ENCODE measurements around the gene ICE1. TPM values are rescaled to one million over a fixed set of nuclear protein-coding genes. Genes with fewer than 3 reads are reported as not detected.

ICE1 gene
- total and polyA plus RNA-seq, 2 donors from 2014 or later, result 6.7 to 32.8 TPM

- Histone ChIP-seq H3K36me3 (ENCODE audit: control insufficient read depth in 2 of 3, insufficient read depth in 3 of 3, low read length in 3 of 3) (no peaks in the 10 kb centered on the region), H3K27me3 (ENCODE audit: control insufficient read depth, insufficient read depth, low read length) (no peaks in the 10 kb centered on the region), H3K9ac (ENCODE audit: low read length in 3 of 3) (no peak overlapping the region), H3K4me3 (ENCODE audit: low read length in 3 of 3) (no peak overlapping the region), H3K4me1 (ENCODE audit: control insufficient read depth in 2 of 3, insufficient read depth in 2 of 3, low read depth in 1 of 3, low read length in 3 of 3) (no peaks in the 10 kb centered on the region), H3K27ac (ENCODE audit: low read depth in 2 of 2, low read length in 2 of 2) (no peak overlapping the region), H3K9me3 (ENCODE audit: control insufficient read depth in 2 of 3, insufficient read depth in 1 of 3, low read length in 3 of 3) (peaks cover 0 to 6% (median 0%) of the 10 kb centered on the region in 3 donors)
- intact Hi-C loops (cut with DNase I), result no loop called here
- FAIRE-seq, result no peak
- DNase-seq, result no peak
- TF ChIP-seq CTCF (IDR thresholded peaks at IDR 0.05; ENCODE audit: borderline replicate concordance, extremely low read depth, insufficient read depth), result no peak
Observed at GRCh38 chr5:5504325-5504724, 81.8 kb downstream of the ICE1 start.

- TF ChIP-seq CTCF (IDR thresholded peaks at IDR 0.05; ENCODE audit: borderline replicate concordance, extremely low read depth, insufficient read depth), result no peak
- intact Hi-C loops (cut with DNase I), result no loop called here
- no peak overlapping the region for H3K27ac ChIP-seq (ENCODE audit: low read depth in 2 of 2, low read length in 2 of 2)
- H3K36me3 ChIP-seq (ENCODE audit: control insufficient read depth in 2 of 3, insufficient read depth in 3 of 3, low read length in 3 of 3), result no peaks in the 10 kb centered on the region
- H3K4me1 ChIP-seq (ENCODE audit: control insufficient read depth in 2 of 3, insufficient read depth in 2 of 3, low read depth in 1 of 3, low read length in 3 of 3), result no peaks in the 10 kb centered on the region
- FAIRE-seq, result no peak
- DNase-seq, result no peak
- H3K4me3 ChIP-seq (ENCODE audit: low read length in 3 of 3), result no peak overlapping the region
- no peak overlapping the region for H3K9ac ChIP-seq (ENCODE audit: low read length in 3 of 3)
- peaks cover 0 to 6% (median 0%) of the 10 kb centered on the region in 3 donors for H3K9me3 ChIP-seq (ENCODE audit: control insufficient read depth in 2 of 3, insufficient read depth in 1 of 3, low read length in 3 of 3)
- H3K27me3 ChIP-seq (ENCODE audit: control insufficient read depth, insufficient read depth, low read length), result no peaks in the 10 kb centered on the region
Observed at GRCh38 chr5:5505815-5506214, 83.3 kb downstream of the ICE1 start.

- no peak overlapping the region for H3K9ac ChIP-seq (ENCODE audit: low read length in 3 of 3)
- H3K36me3 ChIP-seq (ENCODE audit: control insufficient read depth in 2 of 3, insufficient read depth in 3 of 3, low read length in 3 of 3), result no peaks in the 10 kb centered on the region
- no peak overlapping the region for H3K4me3 ChIP-seq (ENCODE audit: low read length in 3 of 3)
- no peak for TF ChIP-seq CTCF (IDR thresholded peaks at IDR 0.05; ENCODE audit: borderline replicate concordance, extremely low read depth, insufficient read depth)
- H3K27ac ChIP-seq (ENCODE audit: low read depth in 2 of 2, low read length in 2 of 2), result no peak overlapping the region
- H3K4me1 ChIP-seq (ENCODE audit: control insufficient read depth in 2 of 3, insufficient read depth in 2 of 3, low read depth in 1 of 3, low read length in 3 of 3), result no peaks in the 10 kb centered on the region
- H3K27me3 ChIP-seq (ENCODE audit: control insufficient read depth, insufficient read depth, low read length), result no peaks in the 10 kb centered on the region
- intact Hi-C loops (cut with DNase I), result no loop called here
- H3K9me3 ChIP-seq (ENCODE audit: control insufficient read depth in 2 of 3, insufficient read depth in 1 of 3, low read length in 3 of 3), result peaks cover 0 to 6% (median 0%) of the 10 kb centered on the region in 3 donors
- FAIRE-seq, result no peak
- DNase-seq, result no peak
Observed at GRCh38 chr5:5508391-5508790, 85.9 kb downstream of the ICE1 start.

- no peak for FAIRE-seq
- H3K9ac ChIP-seq (ENCODE audit: low read length in 3 of 3), result no peak overlapping the region
- DNase-seq, result peak in 1 of 5 donors; percentile 47
- H3K36me3 ChIP-seq (ENCODE audit: control insufficient read depth in 2 of 3, insufficient read depth in 3 of 3, low read length in 3 of 3), result no peaks in the 10 kb centered on the region
- no peak for TF ChIP-seq CTCF (IDR thresholded peaks at IDR 0.05; ENCODE audit: borderline replicate concordance, extremely low read depth, insufficient read depth)
- H3K27ac ChIP-seq (ENCODE audit: low read depth in 2 of 2, low read length in 2 of 2), result no peak overlapping the region
- no peak overlapping the region for H3K4me3 ChIP-seq (ENCODE audit: low read length in 3 of 3)
- H3K4me1 ChIP-seq (ENCODE audit: control insufficient read depth in 2 of 3, insufficient read depth in 2 of 3, low read depth in 1 of 3, low read length in 3 of 3), result no peaks in the 10 kb centered on the region
- H3K9me3 ChIP-seq (ENCODE audit: control insufficient read depth in 2 of 3, insufficient read depth in 1 of 3, low read length in 3 of 3), result no peaks in the 10 kb centered on the region
- no peaks in the 10 kb centered on the region for H3K27me3 ChIP-seq (ENCODE audit: control insufficient read depth, insufficient read depth, low read length)
- intact Hi-C loops (cut with DNase I), result no loop called here
Observed at GRCh38 chr5:5511904-5512416, 89.5 kb downstream of the ICE1 start.

All from kidney (tissue), 14 donors.